Cerebellar cortex (tissue), 1 donor: ENCODE data around the gene LMAN2L.

Source experiments
- DNase-seq: peaks from one replicate; pipeline ENCODE4 v3.0.0-alpha.2; 2015; ENCODE audit warnings: low spot score

The LMAN2L gene, protein sequence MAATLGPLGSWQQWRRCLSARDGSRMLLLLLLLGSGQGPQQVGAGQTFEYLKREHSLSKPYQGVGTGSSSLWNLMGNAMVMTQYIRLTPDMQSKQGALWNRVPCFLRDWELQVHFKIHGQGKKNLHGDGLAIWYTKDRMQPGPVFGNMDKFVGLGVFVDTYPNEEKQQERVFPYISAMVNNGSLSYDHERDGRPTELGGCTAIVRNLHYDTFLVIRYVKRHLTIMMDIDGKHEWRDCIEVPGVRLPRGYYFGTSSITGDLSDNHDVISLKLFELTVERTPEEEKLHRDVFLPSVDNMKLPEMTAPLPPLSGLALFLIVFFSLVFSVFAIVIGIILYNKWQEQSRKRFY

DNA sequence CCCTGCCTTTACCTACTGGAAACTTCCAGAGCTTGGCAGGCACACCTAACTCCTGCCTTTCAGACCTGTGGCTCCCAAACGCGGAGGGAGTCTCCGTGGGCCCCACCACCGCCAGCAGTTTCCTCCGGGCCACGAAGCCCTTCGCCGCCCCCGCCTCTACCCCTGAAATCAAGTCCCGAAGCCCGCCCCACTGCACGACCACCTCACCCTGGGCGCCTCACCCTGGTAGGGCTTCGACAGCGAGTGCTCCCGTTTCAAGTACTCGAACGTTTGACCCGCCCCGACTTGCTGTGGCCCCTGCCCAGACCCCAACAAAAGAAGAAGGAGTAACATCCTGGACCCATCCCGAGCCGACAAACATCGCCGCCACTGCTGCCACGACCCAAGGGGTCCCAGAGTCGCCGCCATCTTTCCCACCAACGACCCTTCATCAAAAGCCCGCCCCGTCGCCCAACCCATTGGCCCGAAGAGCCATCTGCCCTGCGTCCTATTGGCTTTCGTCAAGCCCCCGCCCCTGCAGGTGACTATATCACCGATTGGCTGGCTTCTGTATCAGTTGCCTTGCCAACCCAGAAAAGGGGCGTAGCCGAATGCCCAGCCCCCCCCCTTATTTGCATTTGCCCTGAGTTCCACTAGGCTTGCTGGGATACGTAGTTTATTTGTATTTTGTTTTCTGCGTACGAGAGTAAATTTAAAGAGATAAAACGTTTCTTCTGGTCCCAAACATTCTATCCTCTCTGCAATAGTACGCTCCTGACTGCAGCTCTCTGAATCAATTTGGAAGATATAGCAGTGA, at the start of gene LMAN2L:
Gene LMAN2L, minus strand, starts transcription at position 432 of the 796 bp plus-strand sequence. Its CDS starts 24 bp downstream, at position 408.
- peak; percentile 99 for DNase-seq

DNA sequence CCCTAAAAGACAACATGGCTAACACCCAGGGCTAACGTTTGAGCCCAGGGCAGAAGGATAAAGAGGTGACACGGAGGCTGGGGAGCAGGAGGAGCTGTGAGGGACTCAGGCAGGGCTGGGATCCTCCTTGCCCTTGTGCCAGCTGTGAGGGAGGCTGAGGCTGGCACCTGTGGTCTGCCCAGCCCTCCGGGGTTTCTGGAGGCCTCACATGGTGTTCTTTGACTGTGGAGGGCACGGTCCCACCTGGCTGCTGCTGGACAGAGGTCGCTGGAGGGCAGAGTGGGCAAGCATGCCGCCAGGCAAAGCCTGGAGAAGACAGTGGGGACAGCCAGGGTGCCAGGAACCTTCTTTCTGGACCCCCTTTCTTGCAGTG, 49.4 kb upstream of the LMAN2L start:
- no peak for DNase-seq

DNA sequence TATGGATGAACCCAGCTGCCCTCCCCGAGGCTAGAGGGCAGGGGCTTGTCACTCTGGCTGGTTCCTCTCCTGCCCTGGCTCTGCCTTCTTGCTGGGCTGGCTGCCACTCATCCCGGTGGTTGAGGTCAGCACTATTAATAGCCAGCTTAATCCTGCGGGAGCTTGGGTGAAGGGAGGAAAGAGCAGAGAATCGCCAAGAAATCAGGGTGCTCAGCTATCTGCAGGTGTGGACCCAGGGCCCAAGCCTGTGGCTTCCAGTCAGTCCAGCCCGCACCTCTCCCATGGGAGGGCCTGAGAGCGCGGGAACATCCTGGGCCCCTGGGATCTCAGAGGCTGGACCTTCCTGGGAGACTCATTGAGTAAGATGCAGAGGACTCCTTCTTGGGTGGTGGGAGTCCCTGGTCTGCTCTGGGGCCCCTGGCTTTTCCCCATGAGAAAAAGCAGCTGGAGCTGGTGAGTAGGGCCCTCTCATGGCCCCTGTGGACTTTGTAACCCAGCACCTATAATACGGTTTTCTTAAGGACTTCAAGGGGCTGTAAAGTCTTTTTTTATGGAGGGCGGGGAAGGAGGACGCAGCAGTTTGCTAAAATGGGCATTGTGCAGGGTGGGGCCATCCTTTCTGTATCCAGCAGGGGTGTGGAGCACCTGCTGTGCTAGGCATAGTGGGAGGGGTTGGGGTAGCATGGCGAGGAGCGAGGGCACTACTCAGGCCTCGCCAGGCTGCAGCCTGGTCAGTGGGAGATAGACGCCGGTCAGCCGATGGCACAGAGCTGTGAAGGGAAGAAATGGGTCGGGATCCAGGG, 48.8 kb upstream of the LMAN2L start:
- peak; percentile 85 for DNase-seq

DNA sequence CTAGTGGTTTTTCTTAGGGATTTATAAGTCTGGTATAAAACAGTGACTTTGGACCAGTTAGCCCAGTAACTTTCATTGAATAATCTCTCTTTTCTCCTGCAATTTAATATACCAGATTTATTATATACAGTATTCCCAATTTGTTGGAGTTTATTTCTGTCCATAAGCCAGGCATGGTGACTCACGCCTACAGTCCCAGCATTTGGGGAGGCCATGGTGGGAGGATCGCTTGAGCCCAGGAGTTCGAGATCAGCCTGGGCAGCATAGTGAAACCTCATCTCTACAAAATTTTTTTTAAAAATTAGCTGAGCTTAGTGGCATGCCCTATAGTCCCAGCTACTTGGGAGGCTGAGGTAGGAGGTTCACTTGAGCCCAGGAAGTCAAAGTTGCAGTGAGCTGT, 47.5 kb upstream of the LMAN2L start:
- no peak for DNase-seq

DNA sequence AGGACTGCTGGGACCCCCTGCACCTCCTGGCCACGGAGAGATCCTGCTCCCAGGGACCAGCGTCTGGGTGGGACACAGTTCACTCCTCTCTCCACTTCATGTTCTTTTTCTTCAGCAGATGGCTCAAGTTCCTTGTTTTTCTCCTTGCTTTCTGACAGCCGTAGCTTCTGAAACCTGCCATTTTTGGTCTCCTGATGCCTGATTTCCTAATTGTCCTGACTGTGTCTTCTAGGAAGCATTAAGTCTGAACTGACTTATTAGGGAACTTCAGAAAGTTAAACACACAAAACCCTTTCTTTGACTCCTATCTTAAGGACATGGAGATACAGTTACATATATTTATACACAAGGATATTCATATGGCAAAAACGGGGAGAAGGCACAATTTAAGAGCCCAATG, 43.5 kb upstream of the LMAN2L start:
- no peak for DNase-seq

DNA sequence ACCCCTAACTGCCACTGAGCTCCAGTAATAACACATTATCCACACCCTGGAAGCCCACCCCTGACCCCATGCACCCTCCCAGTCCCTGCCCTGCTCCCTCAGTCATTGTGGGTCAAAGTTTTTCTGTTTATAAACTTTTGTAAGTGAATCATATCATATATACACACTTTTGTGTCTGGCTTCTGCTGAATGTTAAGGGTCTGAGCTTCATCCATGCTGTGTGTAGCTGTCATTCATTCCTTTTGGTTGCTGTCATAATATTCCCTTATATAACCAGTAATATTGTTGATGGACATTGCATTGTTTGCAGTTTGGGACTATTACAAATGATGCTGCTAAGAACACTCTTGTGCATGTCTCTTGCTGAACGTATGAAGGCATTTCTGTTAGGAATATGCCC, 35.3 kb upstream of the LMAN2L start:
- DNase-seq: no peak

DNA sequence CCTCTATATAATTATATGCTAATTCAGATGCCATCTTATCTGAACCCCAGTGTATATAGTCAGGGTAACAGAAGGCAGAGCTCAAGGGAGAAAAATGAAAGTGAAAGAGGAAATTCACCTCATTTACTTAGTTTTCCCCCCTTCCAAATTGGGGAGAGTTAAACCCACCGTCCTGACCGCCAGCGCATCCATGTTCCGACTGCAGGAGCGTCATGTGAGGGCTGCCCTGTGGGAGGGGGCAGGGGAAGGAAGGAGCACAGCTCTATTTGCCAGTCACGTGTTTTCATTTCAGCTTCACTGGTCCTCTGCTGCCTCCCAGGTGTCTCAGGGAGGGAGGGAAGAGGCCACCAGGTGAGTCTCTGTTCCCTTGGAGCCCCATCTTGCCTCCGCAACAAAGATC, 34.1 kb upstream of the LMAN2L start:
- DNase-seq: no peak

DNA sequence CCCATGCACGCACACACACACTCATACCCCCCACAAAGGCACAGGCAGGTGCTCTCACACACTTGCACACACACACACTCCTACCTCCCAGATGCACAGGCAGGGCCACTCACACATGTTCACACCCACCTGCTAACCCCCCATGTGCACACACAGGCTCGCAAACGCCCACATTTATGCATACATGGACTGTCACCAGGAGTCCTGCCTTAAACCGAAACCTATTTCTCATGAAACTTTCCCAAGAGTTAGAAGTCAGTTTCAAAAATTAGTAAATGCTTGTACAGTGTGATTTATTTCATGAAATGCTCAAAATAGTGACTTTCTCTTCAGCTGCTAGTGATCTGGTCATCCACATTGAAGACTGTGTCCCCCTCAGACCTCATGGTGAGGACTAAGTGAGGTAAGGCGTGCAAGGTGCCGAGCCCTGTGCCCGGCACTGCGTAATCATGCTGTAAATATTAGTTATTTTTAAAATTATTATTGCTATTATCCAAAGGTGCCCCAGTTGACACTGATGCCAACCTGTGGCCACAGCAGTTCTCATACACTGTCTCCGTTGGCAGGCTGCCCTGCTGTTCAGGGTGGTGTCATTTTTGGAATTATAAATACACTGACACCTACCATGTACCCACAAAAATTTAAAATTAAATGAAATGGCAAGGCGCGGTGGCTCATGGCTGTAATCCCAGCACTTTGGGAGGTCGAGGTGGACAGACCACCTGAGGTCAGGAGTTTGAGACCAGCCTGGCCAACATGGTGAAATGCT, 33.2 kb upstream of the LMAN2L start:
- no peak for DNase-seq

DNA sequence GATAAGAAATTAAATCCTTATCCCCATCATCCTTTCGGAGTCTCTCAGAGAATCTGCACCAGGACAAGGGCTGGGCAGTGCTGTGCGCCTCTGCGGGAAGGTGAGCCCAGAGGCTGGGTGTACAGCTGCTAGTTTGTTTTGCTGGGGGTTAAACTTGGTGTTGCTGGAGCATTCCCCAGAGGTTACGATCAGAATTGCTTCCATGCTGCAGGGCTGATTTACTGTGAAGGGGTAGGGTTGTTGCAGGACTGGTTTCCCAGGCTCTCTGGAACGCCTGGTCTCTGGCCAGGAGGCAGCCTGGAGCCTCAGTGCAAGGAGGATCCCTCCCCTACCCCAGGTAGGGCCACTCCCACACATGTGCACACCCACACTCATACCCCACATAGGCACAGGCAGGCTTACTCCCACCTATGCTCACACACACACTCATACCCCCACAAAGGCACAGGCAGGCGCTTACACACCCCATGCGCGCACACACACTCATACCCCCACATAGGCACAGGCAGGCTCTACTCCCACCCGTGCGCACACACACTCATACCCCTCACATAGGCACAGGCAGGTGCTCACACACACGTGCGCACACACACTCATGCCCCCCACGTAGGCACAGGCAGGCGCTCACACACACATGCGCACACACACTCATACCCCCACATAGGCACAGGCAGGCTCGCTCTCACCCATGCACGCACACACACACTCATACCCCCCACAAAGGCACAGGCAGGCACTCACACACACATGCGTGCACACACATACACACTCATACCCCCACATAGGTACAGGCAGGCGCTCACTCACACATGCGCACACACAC, 32.1 kb upstream of the LMAN2L start:
- no peak for DNase-seq

DNA sequence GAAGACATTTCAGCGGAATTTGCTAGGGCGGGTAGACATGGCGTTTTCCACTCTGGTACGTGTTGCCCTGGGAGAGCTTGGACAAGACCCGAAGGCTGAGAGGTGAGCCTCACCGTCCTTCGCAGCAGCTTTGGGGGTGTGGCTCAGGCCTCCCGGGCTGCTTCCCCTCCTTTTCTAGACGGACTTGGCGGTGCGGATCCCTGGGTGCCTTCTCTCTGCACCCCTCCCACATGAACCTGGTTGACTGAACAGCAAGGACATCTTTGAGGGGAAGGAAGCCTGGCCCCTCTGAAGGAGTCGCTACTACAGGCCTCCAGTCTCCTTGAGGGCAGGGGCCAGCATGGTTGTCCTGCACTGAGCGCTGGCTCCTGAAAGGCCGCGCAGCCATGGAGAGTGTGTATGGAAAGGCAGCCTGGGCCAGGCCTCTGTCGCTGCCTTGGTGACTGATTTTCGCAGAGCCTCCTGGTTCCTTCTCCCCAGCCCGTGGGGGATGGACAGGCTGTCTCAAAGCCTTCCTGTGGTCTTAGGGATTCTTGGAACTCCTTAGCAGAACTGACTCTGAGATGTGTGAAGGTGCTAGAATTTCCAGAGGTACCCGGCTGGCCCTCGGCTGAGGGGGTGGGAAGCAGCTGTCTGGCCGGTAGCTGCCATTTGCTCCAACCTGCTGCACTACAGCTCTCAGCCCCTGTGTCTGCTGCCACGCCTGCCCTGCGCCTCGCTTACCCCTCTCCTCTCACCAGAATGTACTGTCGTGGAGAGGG, 30.8 kb upstream of the LMAN2L start:
- no peak for DNase-seq

DNA sequence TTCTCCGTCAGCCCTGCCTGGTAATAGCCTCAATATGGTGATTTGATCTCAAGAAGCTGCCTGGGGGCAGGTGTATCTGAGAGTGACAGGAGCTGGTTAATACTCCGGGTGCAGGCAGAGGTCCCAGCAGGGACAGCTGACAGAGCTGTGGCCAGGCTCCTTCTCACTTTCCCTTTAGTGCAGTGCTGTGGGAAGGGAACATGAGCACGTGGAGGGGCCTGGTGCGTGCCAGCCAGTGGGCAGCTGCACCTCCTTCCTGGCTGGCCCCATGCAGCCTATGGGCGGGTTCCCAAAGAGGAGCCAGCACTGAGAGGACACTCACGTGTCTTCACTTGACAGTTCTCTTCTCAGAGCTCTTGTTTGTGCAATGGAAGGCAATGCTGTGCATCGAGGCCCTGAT, 29.9 kb upstream of the LMAN2L start:
- DNase-seq: peak; percentile 37

DNA sequence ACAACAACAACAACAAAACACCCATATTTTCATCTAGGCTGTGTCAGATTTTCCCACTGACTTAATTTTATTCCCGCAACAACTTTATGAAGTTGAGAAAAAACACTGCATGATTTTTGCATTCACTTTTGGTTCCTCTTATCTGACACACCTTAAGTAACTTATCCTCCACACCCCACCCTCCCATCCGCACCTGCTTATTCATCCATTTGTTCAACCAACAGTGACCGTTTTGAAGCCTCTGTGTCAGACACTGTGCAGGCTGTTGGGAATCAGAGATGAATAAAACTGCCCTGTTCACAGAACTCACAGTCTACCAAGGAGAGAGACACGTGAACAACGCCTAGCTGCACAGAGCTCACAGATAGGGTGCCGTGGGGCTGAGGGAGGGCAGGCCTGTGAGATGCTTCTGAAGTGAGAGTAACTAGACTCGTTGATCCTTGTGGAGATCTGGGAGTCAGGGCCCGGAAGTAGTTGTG, 28.3 kb upstream of the LMAN2L start:
- DNase-seq: peak; percentile 32

DNA sequence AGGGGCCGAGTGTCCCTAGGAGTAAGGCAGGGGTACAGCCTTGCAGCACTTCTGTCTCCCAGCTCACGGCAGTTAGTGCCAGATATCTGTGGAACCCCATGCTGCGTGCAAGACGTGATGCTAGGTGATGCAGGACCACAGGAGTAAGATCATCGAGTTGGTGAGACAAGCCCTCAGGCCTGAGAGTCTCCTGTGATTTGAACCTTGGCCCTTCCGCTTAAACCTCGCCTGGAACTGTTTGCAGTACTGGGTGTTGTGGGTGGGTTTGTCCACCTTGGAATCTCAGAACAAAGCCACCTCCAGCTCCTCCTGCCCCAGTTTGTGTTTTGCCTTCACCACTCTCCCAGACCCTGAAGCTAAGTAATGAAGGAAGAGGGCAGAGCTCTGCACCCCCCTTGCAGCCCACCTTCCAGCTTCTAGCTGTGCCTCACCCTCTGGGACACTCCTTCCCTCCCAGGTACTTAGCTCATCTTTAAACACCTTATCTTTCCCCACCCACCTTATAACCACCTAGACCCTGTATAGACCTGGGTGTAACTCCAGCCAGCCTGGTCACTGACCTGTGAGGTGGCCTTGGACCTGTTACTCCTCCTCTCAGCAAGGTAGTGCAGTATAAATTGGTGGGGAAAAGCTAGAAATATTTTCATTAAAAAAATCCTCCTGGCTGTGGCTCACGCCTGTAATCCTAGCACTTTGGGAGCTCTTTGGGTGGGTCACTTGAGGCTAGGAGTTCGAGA, 27.4 kb upstream of the LMAN2L start:
- no peak for DNase-seq

DNA sequence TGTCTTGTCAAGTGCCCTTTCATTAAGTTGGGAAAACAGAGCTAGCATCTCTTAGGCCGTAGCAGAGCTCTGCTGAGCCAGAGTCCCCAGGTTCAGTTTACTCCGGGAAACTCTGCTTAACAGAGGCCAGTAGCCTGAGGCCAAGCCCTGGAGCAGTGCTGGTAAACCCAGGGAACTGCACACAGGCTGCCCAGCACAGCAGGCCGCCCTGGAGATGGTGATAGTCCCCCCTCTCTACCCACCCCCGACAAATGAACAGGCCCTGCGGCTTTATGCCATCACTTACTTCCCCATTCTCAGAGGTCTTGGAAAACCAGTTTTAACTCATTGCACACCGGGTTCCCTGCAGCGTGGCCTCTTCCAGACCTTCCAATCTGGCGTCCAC, 24.4 kb upstream of the LMAN2L start:
- no peak for DNase-seq

DNA sequence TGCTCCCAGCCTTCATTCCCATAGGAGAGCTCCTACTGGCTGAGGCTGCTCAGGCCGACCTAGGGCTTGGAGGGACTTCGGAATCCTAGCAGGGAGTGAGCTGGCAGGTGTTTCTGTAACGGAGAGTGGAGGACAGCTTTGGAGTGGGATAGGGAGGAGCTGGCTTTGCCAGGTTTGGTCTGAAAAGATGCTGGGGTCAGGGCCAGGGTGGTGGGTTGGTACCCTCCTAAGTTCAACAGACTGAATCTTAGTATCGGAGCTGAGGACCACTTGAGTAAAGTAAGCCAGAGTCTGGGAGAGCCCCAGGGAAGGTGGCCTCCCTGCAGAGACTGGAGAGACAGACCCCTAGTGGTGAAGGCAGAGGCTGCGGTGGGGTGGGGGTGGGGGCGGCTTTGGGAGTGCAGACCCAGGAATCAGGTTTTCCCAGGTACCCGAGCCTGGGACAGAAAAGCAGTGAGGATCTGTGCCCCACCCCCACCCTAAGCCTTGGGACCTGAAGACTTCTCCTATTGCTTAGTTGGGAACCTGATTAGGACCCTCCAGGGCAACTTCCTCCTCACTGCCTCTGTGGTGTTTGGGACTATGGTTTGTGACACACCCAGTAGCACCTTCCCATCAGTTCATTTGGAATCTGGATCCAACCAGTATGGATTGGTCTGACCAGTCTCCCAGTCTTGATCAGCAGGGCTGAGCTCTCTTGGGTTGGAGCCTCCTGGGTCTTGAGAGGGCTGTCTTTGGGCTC, 23.8 kb upstream of the LMAN2L start:
- DNase-seq: peak; percentile 61

DNA sequence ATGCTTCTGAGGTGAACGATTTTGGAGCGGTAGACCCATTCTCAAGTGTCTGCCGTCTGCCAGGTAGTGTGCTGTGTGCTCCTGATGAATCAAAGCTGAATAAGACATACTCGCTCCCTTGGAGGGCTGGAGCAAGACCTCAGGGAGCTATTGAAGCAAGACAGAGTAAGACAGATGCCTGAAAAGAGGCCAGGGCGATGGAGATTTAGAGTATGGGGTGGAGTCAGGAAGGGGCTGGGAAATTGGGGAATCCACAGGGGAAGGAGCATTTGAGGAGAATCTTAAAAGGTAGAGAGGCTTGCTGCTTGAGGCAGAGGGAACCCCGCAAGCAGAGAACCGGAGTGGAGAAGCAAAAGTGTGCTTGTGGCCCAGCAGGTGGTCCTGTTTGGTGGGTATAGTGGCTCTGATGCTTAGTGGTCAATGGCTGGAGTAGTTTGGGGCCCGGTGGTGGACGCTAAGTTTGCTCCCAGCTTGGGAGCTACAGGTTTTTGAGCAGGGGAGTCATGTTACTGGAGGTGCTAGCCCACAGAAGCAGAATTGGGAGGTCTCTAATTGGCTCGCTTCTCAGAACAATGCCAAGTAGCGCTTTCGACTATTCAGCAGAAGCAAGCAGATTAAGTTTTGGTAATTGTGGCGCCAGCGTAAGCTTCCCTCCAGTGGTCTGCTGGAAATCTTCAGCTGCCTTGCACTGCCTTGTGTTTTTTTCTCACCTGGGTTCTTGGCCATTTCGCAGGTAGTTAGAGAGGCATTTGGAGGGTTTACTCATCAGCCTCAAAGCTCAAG, 22.9 kb upstream of the LMAN2L start:
- DNase-seq: peak; percentile 55

DNA sequence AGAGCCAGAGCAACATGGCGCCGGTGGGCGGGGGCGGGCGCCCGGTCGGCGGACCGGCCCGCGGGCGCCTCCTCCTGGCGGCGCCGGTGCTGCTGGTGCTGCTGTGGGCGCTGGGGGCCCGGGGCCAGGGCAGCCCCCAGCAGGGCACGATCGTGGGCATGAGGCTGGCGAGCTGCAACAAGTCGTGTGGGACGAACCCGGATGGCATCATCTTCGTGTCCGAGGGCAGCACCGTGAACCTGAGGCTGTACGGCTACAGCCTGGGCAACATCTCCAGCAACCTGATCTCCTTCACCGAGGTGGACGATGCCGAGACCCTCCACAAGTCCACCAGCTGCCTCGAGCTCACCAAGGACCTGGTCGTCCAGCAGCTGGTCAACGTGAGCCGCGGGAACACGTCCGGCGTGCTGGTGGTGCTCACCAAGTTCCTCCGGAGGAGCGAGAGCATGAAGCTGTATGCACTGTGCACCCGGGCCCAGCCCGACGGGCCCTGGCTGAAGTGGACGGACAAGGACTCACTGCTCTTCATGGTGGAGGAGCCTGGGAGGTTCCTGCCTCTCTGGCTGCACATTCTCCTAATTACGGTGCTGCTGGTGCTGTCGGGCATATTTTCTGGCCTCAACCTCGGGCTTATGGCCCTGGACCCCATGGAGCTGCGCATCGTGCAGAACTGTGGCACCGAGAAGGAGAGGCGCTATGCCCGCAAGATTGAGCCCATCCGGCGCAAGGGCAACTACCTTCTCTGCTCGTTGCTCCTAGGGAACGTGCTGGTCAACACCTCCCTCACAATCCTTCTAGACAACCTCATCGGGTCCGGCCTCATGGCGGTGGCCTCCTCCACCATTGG, 21.3 kb upstream of the LMAN2L start:
- peak; percentile 47 for DNase-seq
